ENCODE data around the gene MCIDAS. TPM values are rescaled to one million over a fixed set of nuclear protein-coding genes. Genes with fewer than 3 reads are reported as not detected.
A peak's percentile ranks its signal among the peaks of the same experiment; 100 is the strongest.

Gene MCIDAS
- total RNA-seq, 1 donor from 2014 or later: not detected

GRCh38 chr5:55187370-55187769 is 39.7 kb downstream of the MCIDAS start:
- Mint-ChIP-seq H3K9me3 (ENCODE audit: unreplicated experiment) (no peaks in the 10 kb centered on the region), H3K27ac (ENCODE audit: unreplicated experiment) (no peak overlapping the region), H3K4me1 (ENCODE audit: unreplicated experiment) (no peaks in the 10 kb centered on the region), H3K4me3 (ENCODE audit: unreplicated experiment) (no peak overlapping the region), H3K27me3 (ENCODE audit: unreplicated experiment) (no peaks in the 10 kb centered on the region), H3K36me3 (ENCODE audit: low read depth, unreplicated experiment) (no peaks in the 10 kb centered on the region)
- no peak for DNase-seq (ENCODE audit: low spot score)
- TF ChIP-seq CTCF (IDR thresholded peaks at IDR 0.05; ENCODE audit: unreplicated experiment): no peak

- no peaks in the 10 kb centered on the region for H3K36me3 Mint-ChIP-seq (ENCODE audit: low read depth, unreplicated experiment)
- no peak overlapping the region for H3K4me3 Mint-ChIP-seq (ENCODE audit: unreplicated experiment)
- no peak for DNase-seq (ENCODE audit: low spot score)
- TF ChIP-seq CTCF (IDR thresholded peaks at IDR 0.05; ENCODE audit: unreplicated experiment): no peak
- H3K4me1 Mint-ChIP-seq (ENCODE audit: unreplicated experiment): peaks cover 5% of the 10 kb centered on the region
- H3K9me3 Mint-ChIP-seq (ENCODE audit: unreplicated experiment): no peaks in the 10 kb centered on the region
- no peak overlapping the region for H3K27ac Mint-ChIP-seq (ENCODE audit: unreplicated experiment)
- peaks cover 8% of the 10 kb centered on the region for H3K27me3 Mint-ChIP-seq (ENCODE audit: unreplicated experiment)
Measured at GRCh38 chr5:55180016-55180415, 47.1 kb downstream of the MCIDAS start.

- TF ChIP-seq CTCF (IDR thresholded peaks at IDR 0.05; ENCODE audit: unreplicated experiment): no peak
- H3K4me3 Mint-ChIP-seq (ENCODE audit: unreplicated experiment): no peak overlapping the region
- DNase-seq (ENCODE audit: low spot score): no peak
- peaks cover 14% of the 10 kb centered on the region for H3K4me1 Mint-ChIP-seq (ENCODE audit: unreplicated experiment)
- H3K27me3 Mint-ChIP-seq (ENCODE audit: unreplicated experiment): peaks cover 13% of the 10 kb centered on the region
- H3K27ac Mint-ChIP-seq (ENCODE audit: unreplicated experiment): no peak overlapping the region
- H3K9me3 Mint-ChIP-seq (ENCODE audit: unreplicated experiment): no peaks in the 10 kb centered on the region
- H3K36me3 Mint-ChIP-seq (ENCODE audit: low read depth, unreplicated experiment): no peaks in the 10 kb centered on the region
Measured at GRCh38 chr5:55177078-55177477, 50.0 kb downstream of the MCIDAS start.

GRCh38 chr5:55176176-55176818 is 50.8 kb downstream of the MCIDAS start:
- Mint-ChIP-seq H3K27ac (ENCODE audit: unreplicated experiment) (no peak overlapping the region), H3K4me1 (ENCODE audit: unreplicated experiment) (peaks cover 14% of the 10 kb centered on the region), H3K36me3 (ENCODE audit: low read depth, unreplicated experiment) (no peaks in the 10 kb centered on the region), H3K9me3 (ENCODE audit: unreplicated experiment) (no peaks in the 10 kb centered on the region), H3K4me3 (ENCODE audit: unreplicated experiment) (peak overlapping the region; percentile 47), H3K27me3 (ENCODE audit: unreplicated experiment) (peaks cover 13% of the 10 kb centered on the region)
- DNase-seq (ENCODE audit: low spot score): peak; percentile 59
- TF ChIP-seq CTCF (IDR thresholded peaks at IDR 0.05; ENCODE audit: unreplicated experiment): peak; percentile 13

GRCh38 chr5:55175781-55176175 is 51.3 kb downstream of the MCIDAS start:
- Mint-ChIP-seq H3K27ac (ENCODE audit: unreplicated experiment) (no peak overlapping the region), H3K4me3 (ENCODE audit: unreplicated experiment) (peak overlapping the region; percentile 52), H3K9me3 (ENCODE audit: unreplicated experiment) (no peaks in the 10 kb centered on the region), H3K27me3 (ENCODE audit: unreplicated experiment) (peaks cover 13% of the 10 kb centered on the region), H3K36me3 (ENCODE audit: low read depth, unreplicated experiment) (no peaks in the 10 kb centered on the region), H3K4me1 (ENCODE audit: unreplicated experiment) (peaks cover 14% of the 10 kb centered on the region)
- DNase-seq (ENCODE audit: low spot score): no peak
- TF ChIP-seq CTCF (IDR thresholded peaks at IDR 0.05; ENCODE audit: unreplicated experiment): no peak

Measured in endothelial cell (in vitro differentiated cells).